ENCODE results near the gene STARD13.

Gene STARD13

GRCh38 chr13:33194820-33195692 is 90.5 kb downstream of the STARD13 start:
- H3K27ac ChIP-seq, result peak overlapping the region; percentile 100
- peaks cover 3% of the 10 kb centered on the region for H3K36me3 ChIP-seq (replicated peaks)
- H3K27me3 ChIP-seq (replicated peaks), result no peaks in the 10 kb centered on the region
- DNase-seq, result peak; percentile 99
- in situ Hi-C loops (cut with HindIII; ENCODE audit: low pct_ligation_motif_present, low sequenced_read_pairs), result no loop called here
- H3K4me3 ChIP-seq (ENCODE audit: low read depth, low read length), result no peak overlapping the region
- TF ChIP-seq CTCF (IDR thresholded peaks at IDR 0.05; ENCODE audit: low read depth, low read length, missing control alignments), result no peak

GRCh38 chr13:33193428-33193974 is 92.1 kb downstream of the STARD13 start:
- no peak for DNase-seq
- in situ Hi-C loops (cut with HindIII; ENCODE audit: low pct_ligation_motif_present, low sequenced_read_pairs), result no loop called here
- Histone ChIP-seq H3K4me3 (ENCODE audit: low read depth, low read length) (no peak overlapping the region), H3K36me3 (replicated peaks) (peaks cover 2% of the 10 kb centered on the region), H3K27me3 (replicated peaks) (no peaks in the 10 kb centered on the region), H3K27ac (peak overlapping the region; percentile 100)
- TF ChIP-seq CTCF (IDR thresholded peaks at IDR 0.05; ENCODE audit: low read depth, low read length, missing control alignments), result no peak

GRCh38 chr13:33191425-33192210 is 93.9 kb downstream of the STARD13 start:
- DNase-seq, result no peak
- H3K27me3 ChIP-seq (replicated peaks), result no peaks in the 10 kb centered on the region
- in situ Hi-C loops (cut with HindIII; ENCODE audit: low pct_ligation_motif_present, low sequenced_read_pairs), result no loop called here
- no peak for TF ChIP-seq CTCF (IDR thresholded peaks at IDR 0.05; ENCODE audit: low read depth, low read length, missing control alignments)
- H3K27ac ChIP-seq, result peak overlapping the region; percentile 100
- peaks cover 4% of the 10 kb centered on the region for H3K36me3 ChIP-seq (replicated peaks)
- no peak overlapping the region for H3K4me3 ChIP-seq (ENCODE audit: low read depth, low read length)

GRCh38 chr13:33189470-33189869 is 96.1 kb downstream of the STARD13 start:
- Histone ChIP-seq H3K4me3 (ENCODE audit: low read depth, low read length) (no peak overlapping the region), H3K27ac (peak overlapping the region; percentile 96), H3K36me3 (replicated peaks) (peaks cover 4% of the 10 kb centered on the region), H3K27me3 (replicated peaks) (no peaks in the 10 kb centered on the region)
- in situ Hi-C loops (cut with HindIII; ENCODE audit: low pct_ligation_motif_present, low sequenced_read_pairs), result no loop called here
- DNase-seq, result no peak
- TF ChIP-seq CTCF (IDR thresholded peaks at IDR 0.05; ENCODE audit: low read depth, low read length, missing control alignments), result no peak

GRCh38 chr13:33188093-33188882 is 97.3 kb downstream of the STARD13 start:
- in situ Hi-C loops (cut with HindIII; ENCODE audit: low pct_ligation_motif_present, low sequenced_read_pairs), result no loop called here
- Histone ChIP-seq H3K4me3 (ENCODE audit: low read depth, low read length) (no peak overlapping the region), H3K27me3 (replicated peaks) (no peaks in the 10 kb centered on the region), H3K36me3 (replicated peaks) (peaks cover 12% of the 10 kb centered on the region), H3K27ac (peak overlapping the region; percentile 96)
- no peak for TF ChIP-seq CTCF (IDR thresholded peaks at IDR 0.05; ENCODE audit: low read depth, low read length, missing control alignments)
- DNase-seq, result no peak
